Measurements from ENCODE around the gene CLDN5. TPM values are rescaled to one million over a fixed set of nuclear protein-coding genes. Genes with fewer than 3 reads are reported as not detected.

CLDN5 gene
- total and polyA plus RNA-seq, 2 experiments from 2014 or later, result 2.0 to 3.2 TPM

- ATAC-seq (no peak), DNase-seq (ENCODE audit: low spot score) (no peak)
- Mint-ChIP-seq H3K27ac (no peak overlapping the region), H3K36me3 (ENCODE audit: low read depth) (peaks cover 31% of the 10 kb centered on the region), H3K27me3 (ENCODE audit: insufficient read depth, low read depth, poor library complexity) (peaks cover 5% of the 10 kb centered on the region), H3K9me3 (no peaks in the 10 kb centered on the region), H3K4me1 (no peaks in the 10 kb centered on the region), H3K4me3 (no peak overlapping the region)
- Histone ChIP-seq H3K27ac (ENCODE audit: low read depth) (no peak overlapping the region), H3K36me3 (ENCODE audit: insufficient read depth) (peaks cover 18% of the 10 kb centered on the region; the same call in 1 of the 2 replicates), H3K9me2 (ENCODE audit: insufficient read depth) (no peaks in the 10 kb centered on the region), H3K4me2 (no peak overlapping the region), H3K79me2 (replicated peaks; ENCODE audit: insufficient read depth) (no peaks in the 10 kb centered on the region), H2AFZ (no peak overlapping the region), H3F3A (replicated peaks; ENCODE audit: low read depth) (no peaks in the 10 kb centered on the region), H3K4me1 (ENCODE audit: insufficient read depth) (no peaks in the 10 kb centered on the region), H3K27me3 (ENCODE audit: insufficient read depth) (no peaks in the 10 kb centered on the region), H4K20me1 (replicated peaks; ENCODE audit: insufficient read depth) (peaks cover 3% of the 10 kb centered on the region; the same call in 1 of the 2 replicates), H3K4me3 (no peak overlapping the region)
- TF ChIP-seq ZNF114 (CRISPR knock-in tag; IDR thresholded peaks at IDR 0.05), result no peak
- TF ChIP-seq EZH2phosphoT487 (IDR thresholded peaks at IDR 0.05; ENCODE audit: unreplicated experiment), result no peak
- TF ChIP-seq CTCF (conservative IDR thresholded peaks at IDR 0.05; ENCODE audit: low read depth in 2 of 2), result no peak
- TF ChIP-seq STAT1 (IDR thresholded peaks at IDR 0.05; ENCODE audit: unreplicated experiment), result no peak
- TF ChIP-seq ETS1 (IDR thresholded peaks at IDR 0.05), result no peak
- no peak for TF ChIP-seq ZNF462 (CRISPR knock-in tag; IDR thresholded peaks at IDR 0.05)
- TF ChIP-seq NANOG (IDR thresholded peaks at IDR 0.05; ENCODE audit: borderline replicate concordance), result no peak
- no peak for TF ChIP-seq CREB1 (CRISPR knock-in tag; IDR thresholded peaks at IDR 0.05; ENCODE audit: low read depth)
Measured at GRCh38 chr22:19497245-19497644, 27.0 kb downstream of the CLDN5 start.
